ENCODE data around the gene HRAS. TPM values are rescaled to one million over a fixed set of nuclear protein-coding genes. Genes with fewer than 3 reads are reported as not detected.

HRAS gene
- total RNA-seq, 3 donors from 2014 or later (not counting 1 experiment from before 2014, with no cell fraction given) = 27.6 to 35.0 (median 30.6) TPM

DNA sequence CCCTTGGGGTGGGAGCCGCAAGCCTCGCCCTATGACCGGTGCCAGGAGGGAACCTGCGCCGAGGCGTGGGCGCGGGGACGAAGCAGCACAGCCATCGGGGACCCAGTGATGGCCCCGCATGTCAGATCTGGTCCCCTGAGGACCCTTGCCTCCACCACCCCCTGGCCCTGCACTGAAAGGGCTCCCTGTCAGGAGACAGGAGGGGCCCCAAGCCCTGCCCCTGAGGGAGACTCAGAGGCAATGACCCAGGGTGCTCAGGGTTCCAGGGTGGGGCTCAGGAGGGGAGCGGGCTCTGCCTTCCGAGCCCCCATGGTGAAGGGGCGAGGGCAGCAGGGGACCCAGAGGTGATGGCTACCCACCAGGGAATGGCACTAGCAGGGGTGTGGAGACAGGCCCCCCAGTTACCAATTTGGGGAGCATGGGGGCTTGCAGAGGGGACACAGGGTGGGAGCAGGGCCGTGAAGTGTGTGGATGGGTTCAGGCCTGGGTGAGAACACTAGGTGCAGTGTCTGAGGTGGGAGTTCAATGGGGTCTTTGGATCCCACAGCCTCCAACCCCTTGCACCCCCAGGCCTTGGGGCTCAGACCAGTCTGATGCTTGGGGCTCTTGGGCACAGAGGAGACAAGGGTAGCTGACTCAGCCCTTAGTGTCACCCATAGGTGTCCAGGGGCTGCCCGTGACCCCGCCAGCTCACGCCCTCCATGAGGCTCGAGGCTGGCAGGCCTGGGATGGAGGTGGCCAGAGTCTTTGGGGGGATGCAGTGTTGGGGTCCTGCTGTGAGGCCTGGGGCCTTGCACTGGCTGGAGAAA is 2.5 kb upstream of the HRAS start:
- Mint-ChIP-seq H3K27me3 (ENCODE audit: low read depth in 2 of 2) (no peaks in the 10 kb centered on the region), H3K4me1 (peaks cover 0 to 25% of the 10 kb centered on the region in 2 donors), H3K4me3 (peak overlapping the region; percentile 81), H3K27ac (peak overlapping the region; percentile 75 to 92), H3K36me3 (no peaks in the 10 kb centered on the region), H3K9me3 (no peaks in the 10 kb centered on the region)
- no peak for DNase-seq
- Histone ChIP-seq H3K36me3 (ENCODE audit: control insufficient read depth, insufficient read depth, low read length) (peaks cover 3% of the 10 kb centered on the region), H3K27me3 (ENCODE audit: control insufficient read depth, insufficient read depth, low read length) (no peaks in the 10 kb centered on the region), H3K27ac (ENCODE audit: low read length) (peak overlapping the region; percentile 95), H3K4me3 (ENCODE audit: low read length) (peak overlapping the region; percentile 52), H3K9me3 (ENCODE audit: control insufficient read depth, insufficient read depth, low read length) (no peaks in the 10 kb centered on the region), H3K4me1 (ENCODE audit: control insufficient read depth, insufficient read depth, low read length) (peaks cover 37% of the 10 kb centered on the region)
- intact Hi-C loops (cut with micrococcal nuclease) = no loop called here
- WGBS (ENCODE audit: insufficient coverage) = 38% methylated on average over 19 of the region's 19 CpGs
- TF ChIP-seq, protein P1, sequence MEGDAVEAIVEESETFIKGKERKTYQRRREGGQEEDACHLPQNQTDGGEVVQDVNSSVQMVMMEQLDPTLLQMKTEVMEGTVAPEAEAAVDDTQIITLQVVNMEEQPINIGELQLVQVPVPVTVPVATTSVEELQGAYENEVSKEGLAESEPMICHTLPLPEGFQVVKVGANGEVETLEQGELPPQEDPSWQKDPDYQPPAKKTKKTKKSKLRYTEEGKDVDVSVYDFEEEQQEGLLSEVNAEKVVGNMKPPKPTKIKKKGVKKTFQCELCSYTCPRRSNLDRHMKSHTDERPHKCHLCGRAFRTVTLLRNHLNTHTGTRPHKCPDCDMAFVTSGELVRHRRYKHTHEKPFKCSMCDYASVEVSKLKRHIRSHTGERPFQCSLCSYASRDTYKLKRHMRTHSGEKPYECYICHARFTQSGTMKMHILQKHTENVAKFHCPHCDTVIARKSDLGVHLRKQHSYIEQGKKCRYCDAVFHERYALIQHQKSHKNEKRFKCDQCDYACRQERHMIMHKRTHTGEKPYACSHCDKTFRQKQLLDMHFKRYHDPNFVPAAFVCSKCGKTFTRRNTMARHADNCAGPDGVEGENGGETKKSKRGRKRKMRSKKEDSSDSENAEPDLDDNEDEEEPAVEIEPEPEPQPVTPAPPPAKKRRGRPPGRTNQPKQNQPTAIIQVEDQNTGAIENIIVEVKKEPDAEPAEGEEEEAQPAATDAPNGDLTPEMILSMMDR (IDR thresholded peaks at IDR 0.05) = no peak
- ATAC-seq = no peak

DNA sequence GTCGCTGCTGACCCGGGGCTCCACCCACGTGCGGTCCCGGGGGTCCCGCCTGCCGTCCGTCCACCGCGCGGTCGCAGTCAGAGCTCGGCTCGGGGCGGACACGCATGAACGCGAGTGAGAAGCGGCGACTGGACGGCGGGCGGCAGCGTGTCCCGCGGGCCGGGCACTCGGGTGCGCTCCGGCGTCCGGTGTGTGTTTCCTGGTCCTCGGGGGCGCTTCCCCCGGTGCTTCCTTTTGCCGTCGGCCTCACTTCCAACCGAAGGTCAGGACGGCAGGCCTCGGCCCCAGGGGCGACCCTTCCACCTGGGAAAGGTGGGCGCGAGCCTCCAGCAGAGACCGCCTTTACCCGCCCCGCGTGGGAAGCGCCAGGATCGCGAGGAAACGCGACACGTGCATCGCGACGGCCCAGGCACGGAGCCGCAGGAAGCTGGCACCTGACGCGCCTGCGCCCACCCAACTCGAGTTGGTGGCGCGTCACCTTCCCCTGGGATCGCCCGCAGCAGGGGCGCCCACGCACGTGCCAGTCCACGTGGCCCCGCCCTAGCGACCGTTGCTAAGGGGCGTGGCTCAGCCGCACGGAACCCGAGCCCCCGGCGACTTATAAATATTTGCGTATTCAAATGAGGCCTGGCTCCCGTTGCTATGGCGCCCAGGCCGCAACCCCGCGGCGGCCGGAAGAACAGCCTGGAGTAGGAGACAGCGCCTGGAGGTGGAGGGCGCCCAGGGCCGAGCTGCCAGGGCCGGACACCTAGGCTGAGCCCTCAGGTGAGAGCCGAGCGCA is 1.7 kb upstream of the HRAS start, which contains the start of gene LRRC56:
TSS of gene LRRC56 (plus strand) at position 687 of the 781 bp plus-strand sequence. CDS start 3,158 bp downstream, outside the sequence.
- peaks cover 11% of the 10 kb centered on the region for H3K36me3 ChIP-seq (ENCODE audit: control insufficient read depth, insufficient read depth, low read length)
- TF ChIP-seq, protein P1 (IDR thresholded peaks at IDR 0.05) = no peak
- H3K27ac ChIP-seq (ENCODE audit: low read length) = peak within 1 kb of the TSS; percentile 95
- H3K4me3 Mint-ChIP-seq = peak within 1 kb of the TSS; percentile 90
- DNase-seq (peak; percentile 84 to 96), ATAC-seq (peak; percentile 36 to 60 (median 55))
- H3K27me3 Mint-ChIP-seq (ENCODE audit: low read depth in 2 of 2) = no peaks in the 10 kb centered on the region
- intact Hi-C loops (cut with micrococcal nuclease) = no loop called here
- no peaks in the 10 kb centered on the region for H3K9me3 ChIP-seq (ENCODE audit: control insufficient read depth, insufficient read depth, low read length)
- H3K27ac Mint-ChIP-seq = peak within 1 kb of the TSS; percentile 86 to 92
- H3K4me1 ChIP-seq (ENCODE audit: control insufficient read depth, insufficient read depth, low read length) = peaks cover 37% of the 10 kb centered on the region
- H3K4me3 ChIP-seq (ENCODE audit: low read length) = peak within 1 kb of the TSS; percentile 52
- no peaks in the 10 kb centered on the region for H3K36me3 Mint-ChIP-seq
- H3K27me3 ChIP-seq (ENCODE audit: control insufficient read depth, insufficient read depth, low read length) = no peaks in the 10 kb centered on the region
- no peaks in the 10 kb centered on the region for H3K9me3 Mint-ChIP-seq
- under 1% methylated on average over 93 of the region's 93 CpGs for WGBS (ENCODE audit: insufficient coverage)
- H3K4me1 Mint-ChIP-seq = peaks cover 0 to 25% of the 10 kb centered on the region in 2 donors

- no peak for DNase-seq
- intact Hi-C loops (cut with micrococcal nuclease) = no loop called here
- Histone ChIP-seq H3K36me3 (ENCODE audit: control insufficient read depth, insufficient read depth, low read length) (peaks cover 11% of the 10 kb centered on the region), H3K27me3 (ENCODE audit: control insufficient read depth, insufficient read depth, low read length) (no peaks in the 10 kb centered on the region), H3K4me3 (ENCODE audit: low read length) (peak overlapping the region; percentile 50), H3K9me3 (ENCODE audit: control insufficient read depth, insufficient read depth, low read length) (no peaks in the 10 kb centered on the region), H3K4me1 (ENCODE audit: control insufficient read depth, insufficient read depth, low read length) (peaks cover 37% of the 10 kb centered on the region), H3K27ac (ENCODE audit: low read length) (no peak overlapping the region)
- peak in 2 of 3 donors; percentile 18 to 26 for ATAC-seq
- TF ChIP-seq, protein P1 (IDR thresholded peaks at IDR 0.05) = no peak
- Mint-ChIP-seq H3K27ac (peak overlapping the region in 1 of 2 donors; percentile 92), H3K9me3 (no peaks in the 10 kb centered on the region), H3K4me1 (peaks cover 0 to 25% of the 10 kb centered on the region in 2 donors), H3K4me3 (no peak overlapping the region), H3K36me3 (no peaks in the 10 kb centered on the region), H3K27me3 (ENCODE audit: low read depth in 2 of 2) (no peaks in the 10 kb centered on the region)
- under 1% methylated on average over 54 of the region's 56 CpGs for WGBS (ENCODE audit: insufficient coverage)
These were observed 212 bp downstream of the HRAS start for GRCh38 chr11:535210-535518.

All from natural killer cell (primary cell).